Measurements from ENCODE around the gene HHAT.

Gene HHAT

GRCh38 chr1:210446479-210446878 lies 117.8 kb downstream of the HHAT start:
- peak; percentile 73 for DNase-seq

GRCh38 chr1:210447456-210448057 lies 118.9 kb downstream of the HHAT start:
- DNase-seq: no peak

DNA sequence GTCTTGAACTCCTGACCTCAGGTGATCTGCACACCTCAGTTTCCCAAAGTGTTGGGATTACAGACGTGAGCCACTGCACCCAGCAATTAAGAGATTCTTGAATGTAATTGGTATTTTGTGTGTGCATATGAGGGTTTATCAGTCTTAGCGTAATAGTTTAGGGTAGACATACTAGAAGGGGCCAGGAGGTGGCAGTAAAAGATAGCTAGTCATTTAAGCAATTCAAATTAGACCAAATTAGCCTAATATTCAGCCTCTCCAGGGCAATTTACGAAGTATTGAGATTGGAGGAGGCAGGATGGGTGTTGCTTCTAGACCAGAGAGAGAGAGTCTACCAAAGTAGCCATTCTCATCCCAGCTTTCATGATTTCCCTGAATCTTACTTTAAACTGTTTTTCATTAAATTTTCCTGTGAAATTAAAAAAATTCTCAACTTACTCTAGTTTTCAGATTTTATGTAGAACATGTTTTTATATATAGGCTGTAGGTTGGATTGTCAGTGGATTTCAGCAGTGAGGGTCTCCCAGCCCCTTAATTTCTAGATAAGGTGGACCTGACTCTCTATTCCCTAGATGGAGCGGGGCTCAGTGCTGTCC lies 119.7 kb downstream of the HHAT start:
- DNase-seq: peak; percentile 11

DNA sequence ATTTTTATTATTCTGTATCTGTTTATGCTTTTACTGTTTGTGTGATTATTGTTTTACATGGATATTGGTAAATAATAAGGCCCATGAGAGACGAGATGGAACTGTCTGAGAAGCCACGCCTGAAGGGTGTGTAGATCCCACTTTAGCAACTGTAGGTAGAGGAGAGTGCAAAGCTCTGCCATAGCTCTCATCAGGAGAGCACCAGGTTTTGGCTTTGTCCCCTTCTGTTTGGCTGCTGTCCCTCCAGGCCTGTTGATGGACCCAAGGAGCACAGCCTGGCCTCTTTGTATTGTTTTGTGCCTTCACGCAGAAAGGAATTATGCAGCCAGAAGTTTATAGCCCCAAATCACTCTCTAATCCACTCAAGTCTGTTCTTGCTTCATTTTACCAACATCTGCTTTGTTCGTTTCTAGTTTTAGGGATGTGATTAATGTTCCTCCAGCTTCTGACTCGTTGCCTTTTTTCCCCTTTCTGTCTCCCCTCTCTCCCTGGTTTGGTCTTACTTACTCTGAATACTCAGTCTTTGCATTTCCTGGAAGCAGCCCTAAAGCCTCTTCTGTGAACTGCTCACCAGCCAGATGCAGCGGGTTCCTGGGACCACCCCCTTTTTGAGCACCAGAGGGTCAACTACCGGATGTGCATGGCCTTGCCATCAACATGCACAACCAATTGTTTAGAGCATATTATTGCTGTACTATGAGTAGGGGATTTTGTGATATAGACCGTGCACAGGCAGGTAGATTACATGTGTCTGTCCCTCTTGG lies 127.3 kb downstream of the HHAT start:
- DNase-seq: no peak

GRCh38 chr1:210456731-210457255 lies 128.1 kb downstream of the HHAT start:
- no peak for DNase-seq

DNA sequence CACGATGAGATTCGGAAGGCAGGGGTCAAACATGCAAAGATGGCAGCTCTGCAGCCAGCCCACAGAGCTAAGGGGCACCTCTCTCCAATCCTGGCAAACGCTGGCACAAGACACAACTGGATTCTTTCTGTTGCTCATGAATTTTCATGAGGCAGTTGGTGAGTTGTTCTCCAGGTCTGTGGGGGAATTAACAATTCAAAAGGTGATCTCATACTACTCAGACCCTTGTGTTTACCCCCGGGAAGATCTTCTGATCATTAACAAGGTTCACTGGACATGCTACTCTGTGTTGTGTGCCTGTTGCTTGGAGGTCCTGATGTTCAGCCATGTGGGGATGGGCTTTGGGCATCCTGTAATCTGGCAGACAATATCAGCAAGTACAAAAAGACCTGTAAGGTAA lies 128.9 kb downstream of the HHAT start:
- no peak for DNase-seq

DNA sequence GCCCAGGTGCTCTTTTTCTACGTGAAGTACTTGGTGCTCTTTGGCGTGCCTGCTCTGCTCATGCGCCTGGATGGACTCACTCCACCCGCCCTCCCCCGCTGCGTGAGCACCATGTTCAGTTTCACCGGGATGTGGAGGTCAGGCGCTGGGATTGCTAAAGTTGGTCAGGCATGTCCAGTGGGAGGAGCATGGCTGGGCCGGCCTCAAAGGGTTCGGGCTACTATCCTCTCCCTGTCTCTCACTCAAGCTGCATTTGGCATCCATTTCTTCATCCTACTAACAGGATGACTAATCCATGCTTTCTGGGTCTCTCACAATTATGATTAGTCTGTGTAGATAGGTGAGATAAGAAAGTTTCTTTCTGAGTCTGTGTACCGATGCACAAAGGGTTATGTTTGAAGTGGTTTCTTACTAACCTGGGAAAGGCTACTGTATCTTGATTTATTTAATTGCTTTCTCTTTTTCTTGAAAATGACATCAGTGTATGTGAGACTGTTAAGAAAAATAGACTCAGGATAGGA lies 135.9 kb downstream of the HHAT start:
- DNase-seq: peak; percentile 84

DNA sequence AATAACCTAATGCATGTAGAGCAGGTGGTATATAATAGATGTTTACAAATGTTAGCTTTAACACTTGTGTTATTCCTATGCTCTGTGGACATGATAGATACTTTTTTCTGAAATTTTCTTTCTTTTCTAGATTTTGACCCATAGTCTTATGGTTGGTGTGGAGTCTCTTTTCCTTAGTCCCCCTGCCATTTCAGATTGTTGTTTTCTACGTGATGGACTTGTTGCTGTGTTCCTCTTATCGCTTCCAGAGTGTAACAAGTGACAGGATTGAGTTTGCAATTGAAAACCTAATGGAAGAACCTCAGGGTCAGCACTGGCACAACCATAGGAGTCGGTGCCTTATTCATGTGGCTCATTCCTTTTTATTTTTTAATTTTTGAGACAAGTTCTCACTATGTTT lies 136.4 kb downstream of the HHAT start:
- DNase-seq: no peak

- no peak for DNase-seq
Measured at GRCh38 chr1:210467440-210468043, 138.8 kb downstream of the HHAT start.

DNA sequence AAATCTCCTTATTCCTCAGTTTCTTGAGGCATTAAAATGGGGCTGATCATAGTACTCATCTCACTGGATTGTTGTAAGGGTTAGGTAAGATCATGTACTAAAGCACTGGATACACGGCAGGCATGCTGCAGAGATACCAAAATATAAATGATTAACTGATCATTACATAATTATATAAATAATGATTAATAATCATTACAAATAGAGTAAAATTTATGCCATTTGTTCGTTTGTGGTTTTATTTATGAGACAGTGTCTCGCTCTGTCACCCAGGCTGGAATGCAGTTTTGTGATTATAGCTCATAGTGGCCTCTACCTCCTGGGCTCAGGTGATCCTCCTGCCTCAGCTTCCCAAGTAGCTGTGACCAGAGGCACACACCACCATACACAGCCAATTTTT lies 140.7 kb downstream of the HHAT start:
- DNase-seq: no peak

DNA sequence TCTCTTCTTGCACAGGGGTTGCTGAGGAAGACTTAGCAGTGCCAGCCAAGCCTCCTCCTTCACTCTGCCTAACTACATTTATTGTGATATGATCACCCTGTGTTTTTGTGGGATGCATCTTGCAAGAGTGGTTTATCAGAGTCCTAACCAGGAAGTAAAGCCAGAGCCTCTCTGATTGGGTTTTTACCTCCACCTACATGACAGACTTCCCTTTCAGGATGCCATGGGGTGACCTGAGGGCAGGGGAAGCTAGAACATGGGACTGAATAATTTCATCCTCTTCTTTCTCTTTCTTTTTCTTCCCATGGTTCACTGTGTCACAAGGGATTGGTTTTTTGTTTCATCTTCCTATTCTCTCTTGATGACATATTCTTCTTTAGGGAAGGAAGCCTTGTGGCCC lies 146.6 kb downstream of the HHAT start:
- DNase-seq: no peak

DNA sequence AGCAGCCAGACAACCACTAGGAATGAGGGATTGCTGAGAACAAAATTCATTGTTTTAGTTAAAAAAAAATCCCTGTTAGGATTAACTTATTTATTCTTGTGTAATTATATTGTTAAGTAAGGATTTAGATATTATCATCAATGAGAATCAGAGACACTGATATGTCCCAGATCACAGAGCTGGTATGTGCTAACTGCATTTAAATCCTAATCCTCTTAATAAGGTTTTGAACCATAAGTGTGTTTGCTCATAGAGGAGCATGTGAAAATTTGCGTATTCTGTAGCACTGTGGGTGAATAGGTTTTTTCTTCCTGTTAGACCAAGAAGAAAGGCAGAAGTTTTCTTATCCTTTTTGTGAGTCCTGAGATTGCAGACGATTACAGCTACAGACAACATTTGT lies 147.1 kb downstream of the HHAT start:
- no peak for DNase-seq

GRCh38 chr1:210476730-210477129 lies 148.0 kb downstream of the HHAT start:
- no peak for DNase-seq

DNA sequence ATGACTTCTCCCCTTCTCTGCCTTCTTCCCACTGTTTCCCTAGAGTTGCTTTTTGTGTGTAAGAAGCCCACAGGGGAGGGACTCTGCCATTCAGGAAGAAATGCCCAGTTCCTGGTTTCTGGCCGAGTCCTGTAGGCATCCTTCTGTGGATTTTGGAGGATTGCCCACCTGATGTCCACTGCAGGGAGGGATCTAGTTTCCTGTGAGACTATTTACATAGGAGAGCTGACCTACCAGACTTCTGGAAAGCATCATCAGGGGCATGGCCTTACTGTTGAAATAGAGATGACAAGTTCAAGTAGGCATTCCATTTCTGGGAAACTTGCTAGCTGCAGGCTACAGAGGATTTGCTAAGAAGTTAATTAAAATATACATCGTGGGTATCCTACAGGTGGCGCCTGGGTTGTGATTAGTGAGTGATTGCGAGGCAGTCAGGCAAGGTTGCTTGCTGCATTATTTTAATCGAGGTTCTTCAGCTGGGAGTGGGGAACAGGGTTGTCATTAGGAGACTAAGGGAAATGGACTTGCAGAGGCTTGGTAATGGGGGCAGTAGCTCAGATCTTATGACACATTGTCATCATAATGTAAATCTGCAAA lies 148.7 kb downstream of the HHAT start:
- DNase-seq: no peak

GRCh38 chr1:210478820-210479219 lies 150.1 kb downstream of the HHAT start:
- DNase-seq: no peak

DNA sequence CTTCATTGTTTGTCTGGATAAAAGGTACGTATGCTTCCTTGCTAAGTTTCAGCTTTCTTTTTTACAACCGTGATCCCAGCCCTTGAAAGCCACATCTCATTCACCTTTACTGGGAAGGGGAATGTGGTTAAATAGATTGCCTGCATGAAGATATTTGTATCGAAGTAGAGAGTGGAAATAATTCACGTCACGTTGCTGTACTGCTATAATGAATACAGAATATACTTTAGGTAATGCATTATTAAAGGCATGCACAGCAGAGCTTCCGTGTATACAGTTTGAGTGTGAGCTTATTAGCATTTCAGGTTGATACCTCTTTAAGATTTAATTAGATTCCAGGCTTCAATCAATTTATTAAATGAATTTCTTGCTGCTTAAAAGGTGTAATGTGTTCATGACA lies 153.8 kb downstream of the HHAT start:
- no peak for DNase-seq

- DNase-seq: no peak
Measured at GRCh38 chr1:210482945-210483617, 154.4 kb downstream of the HHAT start.

- no peak for DNase-seq
Measured at GRCh38 chr1:210483821-210484220, 155.1 kb downstream of the HHAT start.

DNA sequence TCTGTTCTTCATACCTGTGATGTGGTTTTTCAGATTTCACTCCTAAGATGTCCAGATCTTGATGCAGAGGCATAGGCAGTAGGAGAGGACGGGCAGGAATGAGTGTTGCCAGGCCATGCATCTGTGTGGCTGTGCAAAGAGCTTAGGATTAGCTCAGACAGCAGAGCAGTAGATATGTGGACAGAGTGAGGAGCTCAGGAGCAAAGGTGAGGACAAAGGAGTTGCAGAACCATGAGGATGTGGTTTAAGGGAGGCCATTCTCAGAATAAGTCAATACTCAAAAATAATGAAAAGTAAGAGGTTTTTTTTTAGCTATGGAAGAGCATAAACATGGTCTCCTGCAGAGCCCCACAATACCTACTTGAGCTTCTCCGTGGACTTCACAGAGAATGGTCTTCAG lies 158.3 kb downstream of the HHAT start:
- no peak for DNase-seq

GRCh38 chr1:210489491-210489890 lies 160.8 kb downstream of the HHAT start:
- DNase-seq: no peak

- DNase-seq: no peak
Measured at GRCh38 chr1:210490781-210491180, 162.1 kb downstream of the HHAT start.

GRCh38 chr1:210496063-210496462 lies 167.4 kb downstream of the HHAT start:
- DNase-seq: no peak

DNA sequence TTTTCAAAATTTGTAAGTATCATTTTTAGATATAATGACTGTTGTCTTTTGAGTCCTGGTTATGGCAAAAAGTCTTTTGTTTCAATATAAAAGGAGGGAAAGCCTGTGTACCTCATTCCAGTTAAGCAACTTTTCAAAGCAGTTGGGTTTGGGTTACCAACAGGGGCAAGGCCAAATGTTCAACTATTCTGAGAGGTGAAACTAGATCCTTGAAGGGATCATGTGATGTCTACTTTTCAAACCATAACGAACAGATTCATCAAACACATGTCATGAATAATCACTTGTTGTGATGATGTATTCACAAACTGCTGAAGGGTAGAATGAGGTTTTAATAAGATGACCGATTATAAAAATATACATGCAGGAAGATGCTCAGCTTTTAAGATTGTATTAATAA lies 171.3 kb downstream of the HHAT start:
- DNase-seq: no peak
